SK-N-SH treated with all-trans-retinoic acid at 6 μM for 48 hours (cell line): ENCODE data around the gene ANKS1A.

Experiments used
- CREB5 ChIP-seq: fragments of 250-450 bp; sonication (Bioruptor Pico); IDR thresholded peaks from 2 replicates; pipeline ENCODE4 v1.5.1; 2020; ENCODE audit warnings: low read depth, mild to moderate bottlenecking, moderate library complexity
- RARB ChIP-seq: fragments of 250-450 bp; sonication (Bioruptor Pico); IDR thresholded peaks from 2 replicates; pipeline ENCODE4 v1.8.0; 2021; ENCODE audit warnings: mild to moderate bottlenecking, moderate library complexity
- SNAI2 ChIP-seq: fragments of 250-450 bp; sonication (Bioruptor Pico); IDR thresholded peaks from 2 replicates; pipeline ENCODE4 v1.5.0; 2020; ENCODE audit warnings: mild to moderate bottlenecking, moderate library complexity
- ZNF565 ChIP-seq: fragments of 450-650 bp; formaldehyde crosslinking; conservative IDR thresholded peaks from 2 replicates; pipeline ENCODE4 v1.5.0; 2020; ENCODE audit warnings: low read depth, mild to moderate bottlenecking, moderate library complexity
- ZNF8 ChIP-seq: fragments of 450-650 bp; formaldehyde crosslinking; IDR thresholded peaks from 2 replicates; pipeline ENCODE4 v1.5.0; 2020; ENCODE audit warnings: mild to moderate bottlenecking, moderate library complexity

GRCh38 chr6:34955442-34955841 is 66.4 kb downstream of the ANKS1A start:
- TF ChIP-seq SNAI2 (CRISPR knock-in tag): no peak
- TF ChIP-seq RARB (CRISPR knock-in tag): no peak
- no peak for TF ChIP-seq CREB5
- no peak for TF ChIP-seq ZNF8 (CRISPR knock-in tag)
- no peak for TF ChIP-seq ZNF565 (CRISPR knock-in tag)
